Nephron progenitor cell (in vitro differentiated cells): Measurements from ENCODE around the gene CPNE5.

Experiments
- DNase-seq: peaks from one replicate; pipeline ENCODE4 v3.0.0; 2021
- H3K27ac Mint-ChIP-seq: 2 replicates; pipeline ENCODE4 v1.8.0; 2021; ENCODE audit warnings: mild to moderate bottlenecking, moderate library complexity, mixed read lengths
- H3K27me3 Mint-ChIP-seq: 2 replicates; pipeline ENCODE4 v1.8.0; 2021; ENCODE audit warnings: mild to moderate bottlenecking, low read depth, mixed read lengths; ENCODE audit not compliant: poor library complexity
- H3K36me3 Mint-ChIP-seq: 2 replicates; pipeline ENCODE4 v1.8.0; 2021; ENCODE audit warnings: low read depth, mixed read lengths
- H3K4me1 Mint-ChIP-seq: 2 replicates; pipeline ENCODE4 v1.8.0; 2021; ENCODE audit warnings: mixed read lengths
- H3K4me3 Mint-ChIP-seq: 2 replicates; pipeline ENCODE4 v1.8.0; 2021; ENCODE audit warnings: mild to moderate bottlenecking, moderate library complexity, mixed read lengths
- H3K9me3 Mint-ChIP-seq: 2 replicates; pipeline ENCODE4 v1.8.0; 2021; ENCODE audit warnings: mild to moderate bottlenecking, moderate library complexity, mixed read lengths
- TF ChIP-seq, protein P1 (sequence below): fragments of 200-600 bp; sonication (generic); IDR thresholded peaks from 2 replicates; pipeline ENCODE4 v1.5.0; 2021; ENCODE audit warnings: antibody characterized with exemption

CPNE5 gene

GRCh38 chr6:36836111-36837021 lies 2.9 kb downstream of the CPNE5 start:
- TF ChIP-seq, protein P1, sequence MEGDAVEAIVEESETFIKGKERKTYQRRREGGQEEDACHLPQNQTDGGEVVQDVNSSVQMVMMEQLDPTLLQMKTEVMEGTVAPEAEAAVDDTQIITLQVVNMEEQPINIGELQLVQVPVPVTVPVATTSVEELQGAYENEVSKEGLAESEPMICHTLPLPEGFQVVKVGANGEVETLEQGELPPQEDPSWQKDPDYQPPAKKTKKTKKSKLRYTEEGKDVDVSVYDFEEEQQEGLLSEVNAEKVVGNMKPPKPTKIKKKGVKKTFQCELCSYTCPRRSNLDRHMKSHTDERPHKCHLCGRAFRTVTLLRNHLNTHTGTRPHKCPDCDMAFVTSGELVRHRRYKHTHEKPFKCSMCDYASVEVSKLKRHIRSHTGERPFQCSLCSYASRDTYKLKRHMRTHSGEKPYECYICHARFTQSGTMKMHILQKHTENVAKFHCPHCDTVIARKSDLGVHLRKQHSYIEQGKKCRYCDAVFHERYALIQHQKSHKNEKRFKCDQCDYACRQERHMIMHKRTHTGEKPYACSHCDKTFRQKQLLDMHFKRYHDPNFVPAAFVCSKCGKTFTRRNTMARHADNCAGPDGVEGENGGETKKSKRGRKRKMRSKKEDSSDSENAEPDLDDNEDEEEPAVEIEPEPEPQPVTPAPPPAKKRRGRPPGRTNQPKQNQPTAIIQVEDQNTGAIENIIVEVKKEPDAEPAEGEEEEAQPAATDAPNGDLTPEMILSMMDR: no peak
- no peak for DNase-seq
- Mint-ChIP-seq H3K4me3 (no peak overlapping the region), H3K4me1 (peaks cover 35% of the 10 kb centered on the region), H3K36me3 (no peaks in the 10 kb centered on the region), H3K27me3 (peaks cover 66% of the 10 kb centered on the region), H3K27ac (no peak overlapping the region), H3K9me3 (peaks cover 4% of the 10 kb centered on the region)

GRCh38 chr6:36834576-36835341 lies 4.5 kb downstream of the CPNE5 start:
- Mint-ChIP-seq H3K36me3 (no peaks in the 10 kb centered on the region), H3K27me3 (peaks cover 54% of the 10 kb centered on the region), H3K4me1 (peaks cover 37% of the 10 kb centered on the region), H3K27ac (no peak overlapping the region), H3K9me3 (peaks cover 4% of the 10 kb centered on the region), H3K4me3 (peak overlapping the region; percentile 32)
- TF ChIP-seq, protein P1: no peak
- DNase-seq: peak; percentile 35

- Mint-ChIP-seq H3K36me3 (no peaks in the 10 kb centered on the region), H3K4me3 (no peak overlapping the region), H3K27me3 (peaks cover 40% of the 10 kb centered on the region), H3K9me3 (peaks cover 4% of the 10 kb centered on the region), H3K4me1 (peaks cover 30% of the 10 kb centered on the region), H3K27ac (no peak overlapping the region)
- no peak for DNase-seq
- TF ChIP-seq, protein P1: no peak
Measured at GRCh38 chr6:36833182-36833789, 6.0 kb downstream of the CPNE5 start.

DNA sequence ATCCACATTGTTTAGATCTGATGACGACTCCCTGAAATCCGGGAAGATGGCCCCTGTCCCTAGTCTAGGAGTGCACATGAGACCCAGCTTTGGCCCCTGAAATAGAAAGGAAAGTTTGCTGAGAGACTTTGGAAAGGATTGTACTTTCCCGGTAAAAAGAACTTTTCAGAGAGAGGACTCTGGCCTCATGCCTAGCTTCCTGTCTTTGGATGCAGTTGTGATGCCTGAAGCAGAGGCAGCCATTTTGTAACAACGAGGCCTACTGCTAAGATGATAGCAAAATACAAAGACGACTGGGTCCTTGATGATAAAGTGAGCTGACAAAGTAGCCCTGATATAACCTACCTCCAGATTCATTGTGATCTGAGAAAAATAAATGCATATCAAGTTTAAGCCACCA lies 6.9 kb downstream of the CPNE5 start:
- H3K27ac Mint-ChIP-seq: no peak overlapping the region
- H3K36me3 Mint-ChIP-seq: no peaks in the 10 kb centered on the region
- peaks cover 38% of the 10 kb centered on the region for H3K4me1 Mint-ChIP-seq

DNA sequence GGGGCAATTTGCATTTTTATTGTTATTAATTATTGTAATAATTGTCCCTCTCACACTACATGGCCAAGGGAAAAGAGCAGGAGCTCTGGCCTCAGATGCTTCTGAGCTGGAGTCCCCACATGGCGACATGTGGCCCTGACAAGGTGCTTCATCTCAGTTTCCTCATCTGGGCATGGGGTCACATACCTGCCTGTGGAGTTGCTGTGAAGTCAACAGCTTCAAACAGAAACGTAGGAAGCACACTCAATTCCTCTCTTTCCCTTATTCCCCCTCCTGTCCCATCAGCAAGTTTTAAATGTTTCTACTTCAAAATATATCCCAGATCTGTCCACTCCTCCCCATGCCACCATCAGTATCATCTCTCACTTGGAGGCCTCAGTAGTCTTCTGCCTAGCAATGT lies 8.7 kb downstream of the CPNE5 start:
- peaks cover 4% of the 10 kb centered on the region for H3K9me3 Mint-ChIP-seq
- H3K4me1 Mint-ChIP-seq: peaks cover 46% of the 10 kb centered on the region

More for the DNA sequence above, 6.9 kb downstream of the CPNE5 start:
- no peak for DNase-seq
- H3K27me3 Mint-ChIP-seq: peaks cover 30% of the 10 kb centered on the region
- H3K9me3 Mint-ChIP-seq: peaks cover 4% of the 10 kb centered on the region
- TF ChIP-seq, protein P1: no peak
- H3K4me3 Mint-ChIP-seq: no peak overlapping the region

More for the DNA sequence above, 8.7 kb downstream of the CPNE5 start:
- no peak for DNase-seq
- H3K36me3 Mint-ChIP-seq: no peaks in the 10 kb centered on the region
- no peak overlapping the region for H3K27ac Mint-ChIP-seq
- TF ChIP-seq, protein P1: no peak
- H3K4me3 Mint-ChIP-seq: no peak overlapping the region
- peaks cover 13% of the 10 kb centered on the region for H3K27me3 Mint-ChIP-seq
